ENCODE measurements around the gene CHM.
"Not testable (repeated sequence)": the region's sequence is repeated elsewhere in the genome, so short reads cannot be mapped to it uniquely, and the experiment has no call there.

Gene CHM

GRCh38 chrX:85992811-85993229, 54.5 kb downstream of the CHM start:
- in situ Hi-C loops (cut with MboI; ENCODE audit: low sequenced_read_pairs, unreplicated experiment) = no loop called here
- no peak for DNase-seq (ENCODE audit: low spot score)
- no peak for TF ChIP-seq CTCF (IDR thresholded peaks at IDR 0.05; ENCODE audit: borderline replicate concordance, control extremely low read depth, extremely low read depth, insufficient read depth, missing control alignments)

GRCh38 chrX:85988353-85988752, 59.0 kb downstream of the CHM start:
- DNase-seq (ENCODE audit: low spot score) = no peak
- TF ChIP-seq CTCF (IDR thresholded peaks at IDR 0.05; ENCODE audit: borderline replicate concordance, control extremely low read depth, extremely low read depth, insufficient read depth, missing control alignments) = no peak
- in situ Hi-C loops (cut with MboI; ENCODE audit: low sequenced_read_pairs, unreplicated experiment) = no loop called here

- no peak for DNase-seq (ENCODE audit: low spot score)
- in situ Hi-C loops (cut with MboI; ENCODE audit: low sequenced_read_pairs, unreplicated experiment) = no loop called here
- TF ChIP-seq CTCF (IDR thresholded peaks at IDR 0.05; ENCODE audit: borderline replicate concordance, control extremely low read depth, extremely low read depth, insufficient read depth, missing control alignments) = no peak
Observed at GRCh38 chrX:85980286-85980685, 67.1 kb downstream of the CHM start.

- in situ Hi-C loops (cut with MboI; ENCODE audit: low sequenced_read_pairs, unreplicated experiment) = no loop called here
- no peak for TF ChIP-seq CTCF (IDR thresholded peaks at IDR 0.05; ENCODE audit: borderline replicate concordance, control extremely low read depth, extremely low read depth, insufficient read depth, missing control alignments)
- DNase-seq (ENCODE audit: low spot score) = peak; percentile 15
Observed at GRCh38 chrX:85977218-85977617, 70.1 kb downstream of the CHM start.

- DNase-seq (ENCODE audit: low spot score); in situ Hi-C loops (cut with MboI; ENCODE audit: low sequenced_read_pairs, unreplicated experiment): not testable (repeated sequence)
Observed at GRCh38 chrX:85972351-85972750, 75.0 kb downstream of the CHM start.

GRCh38 chrX:85964744-85965143, 82.6 kb downstream of the CHM start:
- in situ Hi-C loops (cut with MboI; ENCODE audit: low sequenced_read_pairs, unreplicated experiment) = no loop called here
- no peak for TF ChIP-seq CTCF (IDR thresholded peaks at IDR 0.05; ENCODE audit: borderline replicate concordance, control extremely low read depth, extremely low read depth, insufficient read depth, missing control alignments)
- no peak for DNase-seq (ENCODE audit: low spot score)

GRCh38 chrX:85963736-85964135, 83.6 kb downstream of the CHM start:
- no peak for DNase-seq (ENCODE audit: low spot score)
- in situ Hi-C loops (cut with MboI; ENCODE audit: low sequenced_read_pairs, unreplicated experiment) = no loop called here
- TF ChIP-seq CTCF (IDR thresholded peaks at IDR 0.05; ENCODE audit: borderline replicate concordance, control extremely low read depth, extremely low read depth, insufficient read depth, missing control alignments) = no peak

Measured in GM13976 (cell line).